ENCODE results near the gene C11orf91. TPM values are rescaled to one million over a fixed set of nuclear protein-coding genes. Genes with fewer than 3 reads are reported as not detected.

Gene C11orf91
- total RNA-seq, 1 experiment from 2014 or later, result 0.22 TPM

DNA sequence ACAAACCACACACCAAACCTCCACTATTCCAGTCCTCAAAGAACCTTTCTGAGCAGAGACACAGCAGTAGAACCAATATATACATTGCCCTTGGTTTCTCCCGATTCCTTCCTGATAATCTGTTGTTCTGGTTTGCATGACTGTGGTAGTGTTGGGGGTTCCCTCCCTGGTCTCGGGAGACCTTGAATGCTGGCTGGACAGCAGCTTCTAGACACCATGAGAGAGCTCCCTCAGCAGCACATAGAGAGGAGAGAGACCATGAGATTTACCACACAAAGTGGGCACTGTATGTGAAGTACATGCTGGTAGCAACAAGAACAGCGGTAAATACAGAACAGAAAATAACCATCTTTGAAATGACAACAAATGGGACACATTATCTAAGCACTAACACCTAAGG, 2.6 kb downstream of the C11orf91 start:
- H3K4me3 Mint-ChIP-seq, result no peak overlapping the region
- no peaks in the 10 kb centered on the region for H3K36me3 Mint-ChIP-seq
- H3K27ac Mint-ChIP-seq, result no peak overlapping the region
- ChIA-PET POLR2A (no interaction called here), CTCF (no interaction called here)
- no peak for DNase-seq (ENCODE audit: low spot score)
- H3K27me3 Mint-ChIP-seq (ENCODE audit: low read depth), result peaks cover 16% of the 10 kb centered on the region
- no peaks in the 10 kb centered on the region for H3K9me3 Mint-ChIP-seq
- ATAC-seq, result no peak
- TF ChIP-seq, protein P1, sequence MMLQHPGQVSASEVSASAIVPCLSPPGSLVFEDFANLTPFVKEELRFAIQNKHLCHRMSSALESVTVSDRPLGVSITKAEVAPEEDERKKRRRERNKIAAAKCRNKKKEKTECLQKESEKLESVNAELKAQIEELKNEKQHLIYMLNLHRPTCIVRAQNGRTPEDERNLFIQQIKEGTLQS (CRISPR knock-in tag; conservative IDR thresholded peaks at IDR 0.05), result no peak
- TF ChIP-seq NFYB (CRISPR knock-in tag; conservative IDR thresholded peaks at IDR 0.05; ENCODE audit: low read depth), result no peak
- TF ChIP-seq JAZF1 (CRISPR knock-in tag; IDR thresholded peaks at IDR 0.05), result no peak
- no peak for TF ChIP-seq JUN (CRISPR knock-in tag; IDR thresholded peaks at IDR 0.05)
- no peak for TF ChIP-seq TEAD4 (CRISPR knock-in tag; IDR thresholded peaks at IDR 0.05)
- TF ChIP-seq, protein P2, sequence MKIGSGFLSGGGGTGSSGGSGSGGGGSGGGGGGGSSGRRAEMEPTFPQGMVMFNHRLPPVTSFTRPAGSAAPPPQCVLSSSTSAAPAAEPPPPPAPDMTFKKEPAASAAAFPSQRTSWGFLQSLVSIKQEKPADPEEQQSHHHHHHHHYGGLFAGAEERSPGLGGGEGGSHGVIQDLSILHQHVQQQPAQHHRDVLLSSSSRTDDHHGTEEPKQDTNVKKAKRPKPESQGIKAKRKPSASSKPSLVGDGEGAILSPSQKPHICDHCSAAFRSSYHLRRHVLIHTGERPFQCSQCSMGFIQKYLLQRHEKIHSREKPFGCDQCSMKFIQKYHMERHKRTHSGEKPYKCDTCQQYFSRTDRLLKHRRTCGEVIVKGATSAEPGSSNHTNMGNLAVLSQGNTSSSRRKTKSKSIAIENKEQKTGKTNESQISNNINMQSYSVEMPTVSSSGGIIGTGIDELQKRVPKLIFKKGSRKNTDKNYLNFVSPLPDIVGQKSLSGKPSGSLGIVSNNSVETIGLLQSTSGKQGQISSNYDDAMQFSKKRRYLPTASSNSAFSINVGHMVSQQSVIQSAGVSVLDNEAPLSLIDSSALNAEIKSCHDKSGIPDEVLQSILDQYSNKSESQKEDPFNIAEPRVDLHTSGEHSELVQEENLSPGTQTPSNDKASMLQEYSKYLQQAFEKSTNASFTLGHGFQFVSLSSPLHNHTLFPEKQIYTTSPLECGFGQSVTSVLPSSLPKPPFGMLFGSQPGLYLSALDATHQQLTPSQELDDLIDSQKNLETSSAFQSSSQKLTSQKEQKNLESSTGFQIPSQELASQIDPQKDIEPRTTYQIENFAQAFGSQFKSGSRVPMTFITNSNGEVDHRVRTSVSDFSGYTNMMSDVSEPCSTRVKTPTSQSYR (CRISPR knock-in tag; IDR thresholded peaks at IDR 0.05), result no peak
- no peak for TF ChIP-seq NFATC4 (CRISPR knock-in tag; IDR thresholded peaks at IDR 0.05)
- no peak for TF ChIP-seq MXD4 (CRISPR knock-in tag; IDR thresholded peaks at IDR 0.05; ENCODE audit: borderline replicate concordance)
- no peak for TF ChIP-seq FOXK1 (CRISPR knock-in tag; IDR thresholded peaks at IDR 0.05)
- TF ChIP-seq ZNF232 (CRISPR knock-in tag; IDR thresholded peaks at IDR 0.05), result no peak
- TF ChIP-seq, protein P3, sequence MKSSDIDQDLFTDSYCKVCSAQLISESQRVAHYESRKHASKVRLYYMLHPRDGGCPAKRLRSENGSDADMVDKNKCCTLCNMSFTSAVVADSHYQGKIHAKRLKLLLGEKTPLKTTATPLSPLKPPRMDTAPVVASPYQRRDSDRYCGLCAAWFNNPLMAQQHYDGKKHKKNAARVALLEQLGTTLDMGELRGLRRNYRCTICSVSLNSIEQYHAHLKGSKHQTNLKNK (CRISPR knock-in tag; IDR thresholded peaks at IDR 0.05), result no peak
- TF ChIP-seq USF1 (CRISPR knock-in tag; IDR thresholded peaks at IDR 0.05), result no peak
- TF ChIP-seq CBFB (CRISPR knock-in tag; IDR thresholded peaks at IDR 0.05; ENCODE audit: low read depth), result no peak
- no peak for TF ChIP-seq ZNF671 (CRISPR knock-in tag; IDR thresholded peaks at IDR 0.05)
- TF ChIP-seq NR2C2 (CRISPR knock-in tag; IDR thresholded peaks at IDR 0.05), result no peak
- no peak for TF ChIP-seq SP1 (CRISPR knock-in tag; conservative IDR thresholded peaks at IDR 0.05)
- TF ChIP-seq ATF6 (CRISPR knock-in tag; IDR thresholded peaks at IDR 0.05), result no peak
- no peak for TF ChIP-seq GABPB1 (CRISPR knock-in tag; IDR thresholded peaks at IDR 0.05)
- TF ChIP-seq ESRRA (CRISPR knock-in tag; IDR thresholded peaks at IDR 0.05; ENCODE audit: borderline replicate concordance), result no peak
- TF ChIP-seq, protein P4, sequence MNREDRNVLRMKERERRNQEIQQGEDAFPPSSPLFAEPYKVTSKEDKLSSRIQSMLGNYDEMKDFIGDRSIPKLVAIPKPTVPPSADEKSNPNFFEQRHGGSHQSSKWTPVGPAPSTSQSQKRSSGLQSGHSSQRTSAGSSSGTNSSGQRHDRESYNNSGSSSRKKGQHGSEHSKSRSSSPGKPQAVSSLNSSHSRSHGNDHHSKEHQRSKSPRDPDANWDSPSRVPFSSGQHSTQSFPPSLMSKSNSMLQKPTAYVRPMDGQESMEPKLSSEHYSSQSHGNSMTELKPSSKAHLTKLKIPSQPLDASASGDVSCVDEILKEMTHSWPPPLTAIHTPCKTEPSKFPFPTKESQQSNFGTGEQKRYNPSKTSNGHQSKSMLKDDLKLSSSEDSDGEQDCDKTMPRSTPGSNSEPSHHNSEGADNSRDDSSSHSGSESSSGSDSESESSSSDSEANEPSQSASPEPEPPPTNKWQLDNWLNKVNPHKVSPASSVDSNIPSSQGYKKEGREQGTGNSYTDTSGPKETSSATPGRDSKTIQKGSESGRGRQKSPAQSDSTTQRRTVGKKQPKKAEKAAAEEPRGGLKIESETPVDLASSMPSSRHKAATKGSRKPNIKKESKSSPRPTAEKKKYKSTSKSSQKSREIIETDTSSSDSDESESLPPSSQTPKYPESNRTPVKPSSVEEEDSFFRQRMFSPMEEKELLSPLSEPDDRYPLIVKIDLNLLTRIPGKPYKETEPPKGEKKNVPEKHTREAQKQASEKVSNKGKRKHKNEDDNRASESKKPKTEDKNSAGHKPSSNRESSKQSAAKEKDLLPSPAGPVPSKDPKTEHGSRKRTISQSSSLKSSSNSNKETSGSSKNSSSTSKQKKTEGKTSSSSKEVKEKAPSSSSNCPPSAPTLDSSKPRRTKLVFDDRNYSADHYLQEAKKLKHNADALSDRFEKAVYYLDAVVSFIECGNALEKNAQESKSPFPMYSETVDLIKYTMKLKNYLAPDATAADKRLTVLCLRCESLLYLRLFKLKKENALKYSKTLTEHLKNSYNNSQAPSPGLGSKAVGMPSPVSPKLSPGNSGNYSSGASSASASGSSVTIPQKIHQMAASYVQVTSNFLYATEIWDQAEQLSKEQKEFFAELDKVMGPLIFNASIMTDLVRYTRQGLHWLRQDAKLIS (CRISPR knock-in tag; IDR thresholded peaks at IDR 0.05; ENCODE audit: borderline replicate concordance), result no peak
- peaks cover 30% of the 10 kb centered on the region for H3K4me1 Mint-ChIP-seq
